Adipocyte (in vitro differentiated cells): ENCODE results near the gene KIF1A.

ENCODE experiments used
- DNase-seq: peaks from one replicate; pipeline ENCODE4 v3.0.0-alpha.2; 2015; ENCODE audit warnings: low read depth
- H3K27me3 ChIP-seq: replicated peaks from 2 replicates; pipeline ENCODE4 v1.7.0; 2013; ENCODE audit warnings: mild to moderate bottlenecking, low read length, moderate library complexity; ENCODE audit not compliant: control insufficient read depth, insufficient read depth
- H3K36me3 ChIP-seq: 2 replicates; pipeline ENCODE4 v1.7.0; 2013; ENCODE audit warnings: low read length, mild to moderate bottlenecking, moderate library complexity; ENCODE audit not compliant: control insufficient read depth, insufficient read depth, severe bottlenecking
- H3K4me1 ChIP-seq: 2 replicates; pipeline ENCODE4 v1.7.0; 2013; ENCODE audit warnings: mild to moderate bottlenecking, low read length, moderate library complexity; ENCODE audit not compliant: control insufficient read depth, insufficient read depth
- H3K4me3 ChIP-seq: 2 replicates; pipeline ENCODE4 v1.7.0; 2013; ENCODE audit warnings: mild to moderate bottlenecking, low read length, moderate library complexity
- H3K9ac ChIP-seq: 2 replicates; pipeline ENCODE4 v1.7.0; 2013; ENCODE audit warnings: mild to moderate bottlenecking, low read length, moderate library complexity
- H3K9me3 ChIP-seq: 2 replicates; pipeline ENCODE4 v1.7.0; 2013; ENCODE audit warnings: mild to moderate bottlenecking, low read length, moderate library complexity; ENCODE audit not compliant: control insufficient read depth

The KIF1A gene

GRCh38 chr2:240716130-240716798, 103.8 kb downstream of the KIF1A start:
- no peak overlapping the region for H3K9ac ChIP-seq
- H3K4me1 ChIP-seq, result no peaks in the 10 kb centered on the region
- peaks cover 69% of the 10 kb centered on the region for H3K27me3 ChIP-seq
- no peaks in the 10 kb centered on the region for H3K36me3 ChIP-seq
- DNase-seq, result no peak
- H3K4me3 ChIP-seq, result no peak overlapping the region
- no peaks in the 10 kb centered on the region for H3K9me3 ChIP-seq

- H3K9me3 ChIP-seq, result no peaks in the 10 kb centered on the region
- no peak for DNase-seq
- peaks cover 65% of the 10 kb centered on the region for H3K27me3 ChIP-seq
- H3K36me3 ChIP-seq, result no peaks in the 10 kb centered on the region
- H3K9ac ChIP-seq, result no peak overlapping the region
- no peak overlapping the region for H3K4me3 ChIP-seq
- H3K4me1 ChIP-seq, result no peaks in the 10 kb centered on the region
Observed at GRCh38 chr2:240714747-240715725, 105.0 kb downstream of the KIF1A start.

GRCh38 chr2:240713928-240714746, 105.9 kb downstream of the KIF1A start:
- H3K9ac ChIP-seq, result no peak overlapping the region
- H3K4me3 ChIP-seq, result no peak overlapping the region
- H3K27me3 ChIP-seq, result peaks cover 74% of the 10 kb centered on the region
- DNase-seq, result no peak
- H3K36me3 ChIP-seq, result no peaks in the 10 kb centered on the region
- H3K4me1 ChIP-seq, result no peaks in the 10 kb centered on the region
- no peaks in the 10 kb centered on the region for H3K9me3 ChIP-seq

- Histone ChIP-seq H3K27me3 (peaks cover 78% of the 10 kb centered on the region), H3K4me1 (no peaks in the 10 kb centered on the region), H3K4me3 (no peak overlapping the region), H3K9ac (no peak overlapping the region), H3K9me3 (peaks cover 5% of the 10 kb centered on the region), H3K36me3 (no peaks in the 10 kb centered on the region)
- DNase-seq, result no peak
Observed at GRCh38 chr2:240713071-240713927, 106.7 kb downstream of the KIF1A start.

GRCh38 chr2:240712121-240712520, 107.9 kb downstream of the KIF1A start:
- Histone ChIP-seq H3K4me3 (no peak overlapping the region), H3K4me1 (no peaks in the 10 kb centered on the region), H3K36me3 (no peaks in the 10 kb centered on the region), H3K27me3 (peaks cover 83% of the 10 kb centered on the region), H3K9ac (no peak overlapping the region), H3K9me3 (peaks cover 8% of the 10 kb centered on the region)
- DNase-seq, result no peak

GRCh38 chr2:240711701-240712100, 108.3 kb downstream of the KIF1A start:
- Histone ChIP-seq H3K9me3 (peaks cover 8% of the 10 kb centered on the region), H3K36me3 (no peaks in the 10 kb centered on the region), H3K27me3 (peaks cover 84% of the 10 kb centered on the region), H3K4me1 (no peaks in the 10 kb centered on the region), H3K4me3 (no peak overlapping the region), H3K9ac (no peak overlapping the region)
- DNase-seq, result no peak

- Histone ChIP-seq H3K4me1 (no peaks in the 10 kb centered on the region), H3K9ac (no peak overlapping the region), H3K9me3 (peaks cover 8% of the 10 kb centered on the region), H3K27me3 (peaks cover 82% of the 10 kb centered on the region), H3K4me3 (no peak overlapping the region), H3K36me3 (no peaks in the 10 kb centered on the region)
- DNase-seq, result no peak
Observed at GRCh38 chr2:240711296-240711695, 108.7 kb downstream of the KIF1A start.

- peaks cover 8% of the 10 kb centered on the region for H3K9me3 ChIP-seq
- H3K4me1 ChIP-seq, result no peaks in the 10 kb centered on the region
- H3K4me3 ChIP-seq, result no peak overlapping the region
- H3K27me3 ChIP-seq, result peaks cover 73% of the 10 kb centered on the region
- H3K9ac ChIP-seq, result no peak overlapping the region
- H3K36me3 ChIP-seq, result no peaks in the 10 kb centered on the region
- DNase-seq, result no peak
Observed at GRCh38 chr2:240708457-240708856, 111.6 kb downstream of the KIF1A start.

GRCh38 chr2:240707821-240708220, 112.2 kb downstream of the KIF1A start:
- no peak for DNase-seq

GRCh38 chr2:240707043-240707756, 112.8 kb downstream of the KIF1A start:
- no peak for DNase-seq
- H3K27me3 ChIP-seq, result peaks cover 75% of the 10 kb centered on the region

More at GRCh38 chr2:240707821-240708220, 112.2 kb downstream of the KIF1A start:
- H3K36me3 ChIP-seq, result no peaks in the 10 kb centered on the region
- H3K27me3 ChIP-seq, result peaks cover 74% of the 10 kb centered on the region
- no peak overlapping the region for H3K4me3 ChIP-seq
- H3K9ac ChIP-seq, result no peak overlapping the region
- no peaks in the 10 kb centered on the region for H3K4me1 ChIP-seq
- peaks cover 8% of the 10 kb centered on the region for H3K9me3 ChIP-seq

More at GRCh38 chr2:240707043-240707756, 112.8 kb downstream of the KIF1A start:
- Histone ChIP-seq H3K4me3 (no peak overlapping the region), H3K4me1 (no peaks in the 10 kb centered on the region), H3K9ac (no peak overlapping the region), H3K36me3 (no peaks in the 10 kb centered on the region), H3K9me3 (peaks cover 8% of the 10 kb centered on the region)
